ENCODE results near the gene ZCWPW1.

The ZCWPW1 gene

GRCh38 chr7:100351657-100352058, 76.8 kb downstream of the ZCWPW1 start:
- no peak for DNase-seq
